ENCODE data around the gene ZNF628.

Gene ZNF628

GRCh38 chr19:55530996-55531395 is 54.6 kb downstream of the ZNF628 start:
- DNase-seq (ENCODE audit: low read depth in 3 of 3): no peak
